ENCODE data around the gene IPO4. TPM values are rescaled to one million over a fixed set of nuclear protein-coding genes. Genes with fewer than 3 reads are reported as not detected.
A peak's percentile ranks its signal among the peaks of the same experiment; 100 is the strongest.

IPO4 gene
- total and polyA plus RNA-seq, 4 donors, result 13.6 to 32.9 (median 23.0) TPM

- H3K4me1 ChIP-seq (ENCODE audit: control insufficient read depth in 4 of 4, insufficient read depth in 4 of 4, low read length in 3 of 4), result peaks cover 8 to 35% (median 29%) of the 10 kb centered on the region in 4 donors
- 1% methylated on average over 12 of the region's 12 CpGs for WGBS
- TF ChIP-seq CTCF (IDR thresholded peaks at IDR 0.05; ENCODE audit: low read depth, low read length, missing input control) (peak; percentile 98), YY1 (IDR thresholded peaks at IDR 0.05) (peak; percentile 87), RXRA (IDR thresholded peaks at IDR 0.05) (peak; percentile 95 to 97), ATF3 (IDR thresholded peaks at IDR 0.05) (peak; percentile 71), GABPA (IDR thresholded peaks at IDR 0.05 in 1 of 2, conservative IDR thresholded peaks at IDR 0.05 in 1 of 2) (peak in 1 of 2 donors; percentile 65), EGR1 (IDR thresholded peaks at IDR 0.05; ENCODE audit: low read depth in 2 of 2) (peak in 1 of 2 donors; percentile 27), FOXA2 (IDR thresholded peaks at IDR 0.05) (no peak), SP1 (IDR thresholded peaks at IDR 0.05) (peak; percentile 94), JUND (IDR thresholded peaks at IDR 0.05) (peak in 1 of 2 donors; percentile 69), ZBTB33 (IDR thresholded peaks at IDR 0.05) (peak; percentile 80), REST (IDR thresholded peaks at IDR 0.05) (peak; percentile 91), FOXA1 (IDR thresholded peaks at IDR 0.05) (peak; percentile 71), TAF1 (conservative IDR thresholded peaks at IDR 0.05) (no peak), HNF4A (conservative IDR thresholded peaks at IDR 0.05) (peak; percentile 73), HNF4G (IDR thresholded peaks at IDR 0.05) (peak; percentile 69), RAD21 (IDR thresholded peaks at IDR 0.05) (peak; percentile 94 to 98), MAX (IDR thresholded peaks at IDR 0.05) (peak; percentile 95), NR2F2 (IDR thresholded peaks at IDR 0.05) (peak; percentile 83)
Observed at GRCh38 chr14:24160850-24161804, 27.5 kb downstream of the IPO4 start, which contains the start of gene IRF9. Gene IRF9, plus strand, starts transcription at chr14:24161265. Its CDS starts 880 bp downstream, at chr14:24162145.

More at GRCh38 chr14:24160850-24161804, 27.5 kb downstream of the IPO4 start, which contains the start of gene IRF9:
- peaks cover 25 to 56% (median 43%) of the 10 kb centered on the region in 4 donors for H3K36me3 ChIP-seq (ENCODE audit: control insufficient read depth in 4 of 4, insufficient read depth in 3 of 4, low read depth in 1 of 4, low read length in 3 of 4)
- no peaks in the 10 kb centered on the region for H3K27me3 ChIP-seq (ENCODE audit: control insufficient read depth in 4 of 4, insufficient read depth in 4 of 4, low read length in 3 of 4)
- H3K9ac ChIP-seq (ENCODE audit: low read depth in 1 of 2, low read length in 2 of 2), result peak within 1 kb of the TSS; percentile 50 to 87
- peak within 1 kb of the TSS; percentile 71 to 91 for H3K27ac ChIP-seq (ENCODE audit: low read depth in 1 of 2, low read length in 2 of 2)
- no peaks in the 10 kb centered on the region for H3K9me3 ChIP-seq (ENCODE audit: control insufficient read depth in 4 of 4, low read length in 3 of 4)
- DNase-seq (ENCODE audit: low spot score), result peak; percentile 99
- H3K4me3 ChIP-seq (ENCODE audit: low read depth in 1 of 3, low read length in 3 of 3), result peak within 1 kb of the TSS; percentile 63 to 81 (median 70)

Data from liver (tissue), 9 donors.